H9 (cell line): Measurements from ENCODE around the gene LRRC36. TPM values are rescaled to one million over a fixed set of nuclear protein-coding genes. Genes with fewer than 3 reads are reported as not detected.

Source experiments
- DNase-seq: peaks from one replicate; pipeline ENCODE4 v3.0.0-alpha.2; 2017
- H2AFZ ChIP-seq: one replicate; pipeline ENCODE4 v1.6.1; 2013; ENCODE audit warnings: mild to moderate bottlenecking, low read length, control low read depth, moderate library complexity
- H2AK5ac ChIP-seq: 2 replicates; pipeline ENCODE4 v1.6.1; 2013; ENCODE audit warnings: low read length, control low read depth, mixed read lengths; ENCODE audit not compliant: insufficient read length
- H2BK120ac ChIP-seq: one replicate; pipeline ENCODE4 v1.6.1; 2013; ENCODE audit warnings: low read depth, mild to moderate bottlenecking, low read length, control low read depth, inconsistent platforms; ENCODE audit not compliant: poor library complexity, severe bottlenecking
- H2BK12ac ChIP-seq: 2 replicates; pipeline ENCODE4 v1.6.1; 2013; ENCODE audit warnings: low read length, control low read depth, mixed read lengths, low read depth; ENCODE audit not compliant: insufficient read length
- H2BK15ac ChIP-seq: 2 replicates; pipeline ENCODE4 v1.6.1; 2013; ENCODE audit warnings: low read depth, low read length, control low read depth
- H2BK20ac ChIP-seq: one replicate; pipeline ENCODE4 v1.6.1; 2013; ENCODE audit warnings: low read depth, mild to moderate bottlenecking, low read length, control low read depth, inconsistent platforms; ENCODE audit not compliant: poor library complexity, severe bottlenecking
- H2BK5ac ChIP-seq: 2 replicates; pipeline ENCODE4 v1.6.1; 2013; ENCODE audit warnings: low read length, control low read depth, mixed read lengths; ENCODE audit not compliant: insufficient read length
- H3K14ac ChIP-seq: 2 replicates; pipeline ENCODE4 v1.6.1; 2013; ENCODE audit warnings: low read length, control low read depth; ENCODE audit not compliant: insufficient read depth
- H3K18ac ChIP-seq: 2 replicates; pipeline ENCODE4 v1.6.1; 2013; ENCODE audit warnings: low read depth, mild to moderate bottlenecking, mixed read lengths, low read length, control low read depth; ENCODE audit not compliant: insufficient read length
- H3K23ac ChIP-seq: 2 replicates; pipeline ENCODE4 v1.6.1; 2013; ENCODE audit warnings: low read length, control low read depth, mixed read lengths, low read depth; ENCODE audit not compliant: insufficient read length
- H3K23me2 ChIP-seq: 2 replicates; pipeline ENCODE4 v1.6.1; 2013; ENCODE audit warnings: low read depth, mild to moderate bottlenecking, mixed read lengths, low read length, control low read depth; ENCODE audit not compliant: insufficient read length, poor library complexity, severe bottlenecking
- H3K27ac ChIP-seq: 2 replicates; pipeline ENCODE4 v1.5.1; 2013; ENCODE audit warnings: low read length, control low read depth, mixed read lengths, low read depth; ENCODE audit not compliant: insufficient read length
- H3K27me3 ChIP-seq: 2 replicates; pipeline ENCODE4 v1.6.1; 2013; ENCODE audit warnings: low read length, control low read depth, inconsistent platforms; ENCODE audit not compliant: insufficient read depth
- H3K4ac ChIP-seq: 2 replicates; pipeline ENCODE4 v1.6.1; 2013; ENCODE audit warnings: low read depth, mild to moderate bottlenecking, control low read depth, inconsistent platforms, low read length, moderate library complexity
- H3K4me1 ChIP-seq: 2 replicates; pipeline ENCODE4 v1.6.1; 2013; ENCODE audit warnings: low read length, control low read depth, inconsistent platforms; ENCODE audit not compliant: insufficient read depth
- H3K4me2 ChIP-seq: 2 replicates; pipeline ENCODE4 v1.6.1; 2013; ENCODE audit warnings: low read length, control low read depth, mixed read lengths; ENCODE audit not compliant: insufficient read length, insufficient read depth
- H3K56ac ChIP-seq: 2 replicates; pipeline ENCODE4 v1.6.1; 2013; ENCODE audit warnings: low read depth, mild to moderate bottlenecking, mixed read lengths, low read length, control low read depth; ENCODE audit not compliant: insufficient read length
- H3K79me1 ChIP-seq: 2 replicates; pipeline ENCODE4 v1.6.1; 2013; ENCODE audit warnings: low read depth, mild to moderate bottlenecking, moderate library complexity, low read length, control low read depth, inconsistent platforms; ENCODE audit not compliant: insufficient read depth, poor library complexity, severe bottlenecking
- H3K79me2 ChIP-seq: 2 replicates; pipeline ENCODE4 v1.6.1; 2013; ENCODE audit warnings: low read length, control low read depth, inconsistent platforms; ENCODE audit not compliant: insufficient read depth
- H3K9ac ChIP-seq: 2 replicates; pipeline ENCODE4 v1.6.1; 2013; ENCODE audit warnings: low read length, control low read depth, mixed read lengths; ENCODE audit not compliant: insufficient read length; ENCODE audit errors: extremely low read depth
- H3K9me3 ChIP-seq: one replicate; pipeline ENCODE4 v1.6.1; 2013; ENCODE audit warnings: low read depth, low read length, inconsistent platforms; ENCODE audit not compliant: control insufficient read depth
- H3T11ph ChIP-seq: one replicate; pipeline ENCODE4 v1.6.1; 2013; ENCODE audit warnings: mild to moderate bottlenecking, low read length, control low read depth, inconsistent platforms
- H4K20me1 ChIP-seq: one replicate; pipeline ENCODE4 v1.6.1; 2013; ENCODE audit not compliant: control insufficient read depth, insufficient read length, insufficient read depth
- H4K5ac ChIP-seq: 2 replicates; pipeline ENCODE4 v1.6.1; 2013; ENCODE audit warnings: low read depth, mild to moderate bottlenecking, mixed read lengths, low read length, control low read depth; ENCODE audit not compliant: insufficient read length
- H4K8ac ChIP-seq: replicated peaks from 2 replicates; pipeline ENCODE4 v1.6.1; 2013; ENCODE audit warnings: low read length, control low read depth, mixed read lengths, low read depth; ENCODE audit not compliant: insufficient read length
- H4K91ac ChIP-seq: 2 replicates; pipeline ENCODE4 v1.6.1; 2013; ENCODE audit warnings: low read depth, mild to moderate bottlenecking, moderate library complexity, mixed read lengths, low read length, control low read depth; ENCODE audit not compliant: insufficient read length
- H3K27ac Mint-ChIP-seq, 3 experiments: 2 replicates in 2 of 3; 3 replicates in 1 of 3; pipeline ENCODE4 v1.8.0; 2020 to 2021; ENCODE audit warnings: mixed read lengths in 3 of 3, mild to moderate bottlenecking in 1 of 3, moderate library complexity in 1 of 3
- H3K27me3 Mint-ChIP-seq: 2 replicates; pipeline ENCODE4 v1.8.0; 2021; ENCODE audit warnings: low read depth, mild to moderate bottlenecking, moderate library complexity, mixed read lengths
- H3K36me3 Mint-ChIP-seq, 3 experiments: 2 replicates in 2 of 3; 3 replicates in 1 of 3; pipeline ENCODE4 v1.8.0; 2020 to 2021; ENCODE audit warnings: low read depth in 3 of 3, mixed read lengths in 3 of 3; ENCODE audit not compliant: insufficient read depth in 1 of 3
- H3K4me1 Mint-ChIP-seq, 2 experiments: 2 replicates each; pipeline ENCODE4 v1.8.0; 2020; ENCODE audit warnings: mixed read lengths in 2 of 2
- H3K4me3 Mint-ChIP-seq, 2 experiments: 2 replicates in 1 of 2; 3 replicates in 1 of 2; pipeline ENCODE4 v1.8.0; 2020 to 2021; ENCODE audit warnings: mild to moderate bottlenecking in 2 of 2, mixed read lengths in 2 of 2, moderate library complexity in 1 of 2
- H3K9me3 Mint-ChIP-seq, 2 experiments: 2 replicates in 1 of 2; 3 replicates in 1 of 2; pipeline ENCODE4 v1.8.0; 2020; ENCODE audit warnings: mild to moderate bottlenecking in 2 of 2, mixed read lengths in 2 of 2, moderate library complexity in 1 of 2
- WGBS: extraction: QIAGEN DNeasy Blood & Tissue Kit; methylation state at CpG from one replicate; pipeline ENCODE4 v1.1.7; 2013; ENCODE audit warnings: missing lambda C conversion rate, low lambda C conversion rate, mixed read lengths; ENCODE audit not compliant: insufficient read length; ENCODE audit errors: extremely low coverage; 5-methylcytosine and 5-hydroxymethylcytosine counted together
- total RNA-seq: library from RNA; stranded (reverse); gene quantifications from 2 replicates; pipeline ENCODE4 v1.2.1, GENCODE V29; 2021
- TF ChIP-seq, protein P1 (sequence below): fragments of 200-600 bp; sonication (generic); conservative IDR thresholded peaks from 3 replicates; pipeline ENCODE4 v1.8.0; 2021; ENCODE audit warnings: antibody characterized with exemption, mild to moderate bottlenecking

Gene LRRC36
- total RNA-seq, 1 experiment from 2014 or later = not detected

DNA sequence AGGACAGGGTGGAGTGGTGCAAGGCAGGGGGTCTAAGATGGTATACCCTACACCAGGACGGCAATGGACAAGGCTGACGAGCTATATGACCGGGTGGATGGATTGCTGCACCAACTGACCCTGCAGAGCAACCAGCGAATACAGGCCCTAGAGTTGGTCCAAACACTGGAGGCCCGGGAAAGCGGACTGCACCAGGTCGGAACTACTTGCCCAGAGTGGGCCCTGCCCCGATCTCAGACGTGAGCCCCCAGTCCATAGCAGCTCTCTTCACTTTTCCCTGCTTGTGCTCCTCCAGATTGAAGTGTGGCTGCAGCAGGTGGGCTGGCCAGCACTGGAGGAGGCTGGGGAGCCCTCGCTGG lies 44.2 kb upstream of the LRRC36 start:
- Histone ChIP-seq H3K4me1 (no peaks in the 10 kb centered on the region), H2AFZ (no peak overlapping the region), H3K27me3 (no peaks in the 10 kb centered on the region), H3K18ac (no peak overlapping the region), H2BK12ac (no peak overlapping the region), H4K8ac (no peak overlapping the region), H2BK15ac (no peak overlapping the region), H3K23ac (no peak overlapping the region), H3T11ph (no peak overlapping the region), H4K20me1 (no peaks in the 10 kb centered on the region), H3K9ac (no peak overlapping the region), H2AK5ac (no peak overlapping the region), H3K27ac (no peak overlapping the region), H3K4ac (no peak overlapping the region), H3K23me2 (peaks cover 6% of the 10 kb centered on the region), H3K56ac (no peak overlapping the region), H2BK5ac (no peak overlapping the region), H3K14ac (no peak overlapping the region), H3K9me3 (no peaks in the 10 kb centered on the region), H3K79me2 (no peaks in the 10 kb centered on the region), H2BK20ac (no peak overlapping the region), H4K5ac (no peak overlapping the region), H4K91ac (no peak overlapping the region), H3K79me1 (no peaks in the 10 kb centered on the region), H3K4me2 (no peak overlapping the region), H2BK120ac (no peak overlapping the region)
- TF ChIP-seq, protein P1, sequence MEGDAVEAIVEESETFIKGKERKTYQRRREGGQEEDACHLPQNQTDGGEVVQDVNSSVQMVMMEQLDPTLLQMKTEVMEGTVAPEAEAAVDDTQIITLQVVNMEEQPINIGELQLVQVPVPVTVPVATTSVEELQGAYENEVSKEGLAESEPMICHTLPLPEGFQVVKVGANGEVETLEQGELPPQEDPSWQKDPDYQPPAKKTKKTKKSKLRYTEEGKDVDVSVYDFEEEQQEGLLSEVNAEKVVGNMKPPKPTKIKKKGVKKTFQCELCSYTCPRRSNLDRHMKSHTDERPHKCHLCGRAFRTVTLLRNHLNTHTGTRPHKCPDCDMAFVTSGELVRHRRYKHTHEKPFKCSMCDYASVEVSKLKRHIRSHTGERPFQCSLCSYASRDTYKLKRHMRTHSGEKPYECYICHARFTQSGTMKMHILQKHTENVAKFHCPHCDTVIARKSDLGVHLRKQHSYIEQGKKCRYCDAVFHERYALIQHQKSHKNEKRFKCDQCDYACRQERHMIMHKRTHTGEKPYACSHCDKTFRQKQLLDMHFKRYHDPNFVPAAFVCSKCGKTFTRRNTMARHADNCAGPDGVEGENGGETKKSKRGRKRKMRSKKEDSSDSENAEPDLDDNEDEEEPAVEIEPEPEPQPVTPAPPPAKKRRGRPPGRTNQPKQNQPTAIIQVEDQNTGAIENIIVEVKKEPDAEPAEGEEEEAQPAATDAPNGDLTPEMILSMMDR = no peak
- no peak overlapping the region for H3K4me3 Mint-ChIP-seq
- no peak for DNase-seq
- H3K36me3 Mint-ChIP-seq = peaks cover 0 to 10% (median 2%) of the 10 kb centered on the region in 3 experiments; a peak in 3 of 7 replicates
- H3K27me3 Mint-ChIP-seq = peaks cover 16% of the 10 kb centered on the region
- no peaks in the 10 kb centered on the region for H3K9me3 Mint-ChIP-seq
- WGBS = no CpG with 5 or more reads among the region's 10 CpGs
- H3K4me1 Mint-ChIP-seq = peaks cover 3 to 5% of the 10 kb centered on the region in 2 experiments; a peak in 3 of 4 replicates
- H3K27ac Mint-ChIP-seq = peak overlapping the region in 1 of 3 experiments; percentile 6; a peak in 1 of 7 replicates
